Prostate gland (tissue), 2 donors: ENCODE measurements around the gene FOXN1.

Experiments used
- CTCF ChIP-seq, 4 experiments: fragments of 200-600 bp in 2 of 4; fragments of 450-650 bp in 2 of 4; sonication (generic) in 2 of 4; IDR thresholded peaks; 1 replicate in 3 of 4; 2 replicates in 1 of 4; pipeline ENCODE4 v1.5.1; 2016 to 2019; ENCODE audit warnings: antibody characterized with exemption in 4 of 4, mild to moderate bottlenecking in 2 of 4, moderate library complexity in 2 of 4
- POLR2A ChIP-seq: fragments of 450-650 bp; IDR thresholded peaks from one replicate; pipeline ENCODE4 v1.6.1; 2016; ENCODE audit warnings: antibody characterized with exemption, mild to moderate bottlenecking

GRCh38 chr17:28521311-28522085 lies 15.3 kb downstream of the FOXN1 start:
- TF ChIP-seq CTCF (IDR thresholded peaks at IDR 0.05) (no peak), POLR2A (no peak)
